Spinal cord (tissue), 10 donors: Measurements from ENCODE around the gene PPIF. TPM values are rescaled to one million over a fixed set of nuclear protein-coding genes. Genes with fewer than 3 reads are reported as not detected.

Experiments used
- DNase-seq, 6 donors: peaks; one replicate each; pipeline versions ENCODE4 v3.0.0 to v3.0.0-alpha.2; 2013 to 2015; ENCODE audit warnings: low spot score in 6 of 6, low read depth in 4 of 6
- H3K27ac ChIP-seq: one replicate; pipeline ENCODE4 v1.5.1; 2013; ENCODE audit warnings: low read depth, low read length, control low read depth
- H3K27me3 ChIP-seq: one replicate; pipeline ENCODE4 v1.6.1; 2013; ENCODE audit warnings: low read length; ENCODE audit not compliant: control insufficient read depth, insufficient read depth
- H3K36me3 ChIP-seq: one replicate; pipeline ENCODE4 v1.6.1; 2013; ENCODE audit warnings: low read length; ENCODE audit not compliant: control insufficient read depth, insufficient read depth
- H3K4me1 ChIP-seq: one replicate; pipeline ENCODE4 v1.6.1; 2013; ENCODE audit warnings: low read length; ENCODE audit not compliant: control insufficient read depth, insufficient read depth
- H3K4me3 ChIP-seq: one replicate; pipeline ENCODE4 v1.5.1; 2013; ENCODE audit warnings: low read depth, low read length, control low read depth
- H3K9me3 ChIP-seq: one replicate; pipeline ENCODE4 v1.6.1; 2013; ENCODE audit warnings: low read length; ENCODE audit not compliant: control insufficient read depth, insufficient read depth
- WGBS: methylation state at CpG from one replicate; pipeline ENCODE4 v1.1.5; 2013; ENCODE audit warnings: missing lambda C conversion rate; ENCODE audit not compliant: insufficient coverage; 5-methylcytosine and 5-hydroxymethylcytosine counted together
- polyA plus RNA-seq, 2 donors: library from polyadenylated mRNA; unstranded; fragments of 120-200 nt; gene quantifications; one replicate each; pipeline ENCODE4 v1.2.1, GENCODE V29; 2013; ENCODE audit not compliant: insufficient read length in 2 of 2
- total RNA-seq, 2 donors: library from RNA; depleted of rRNA in 1 of 2; stranded (reverse); fragments of 120-200 nt in 1 of 2; fragments of >200 nt in 1 of 2; gene quantifications; one replicate each; pipeline versions ENCODE4 v1.2.3 to v1.2.4, GENCODE V29; 2013 to 2014
- donor health status: healthy.

PPIF gene
- total and polyA plus RNA-seq, 4 donors, result 20.6 to 49.5 (median 36.1) TPM

DNA sequence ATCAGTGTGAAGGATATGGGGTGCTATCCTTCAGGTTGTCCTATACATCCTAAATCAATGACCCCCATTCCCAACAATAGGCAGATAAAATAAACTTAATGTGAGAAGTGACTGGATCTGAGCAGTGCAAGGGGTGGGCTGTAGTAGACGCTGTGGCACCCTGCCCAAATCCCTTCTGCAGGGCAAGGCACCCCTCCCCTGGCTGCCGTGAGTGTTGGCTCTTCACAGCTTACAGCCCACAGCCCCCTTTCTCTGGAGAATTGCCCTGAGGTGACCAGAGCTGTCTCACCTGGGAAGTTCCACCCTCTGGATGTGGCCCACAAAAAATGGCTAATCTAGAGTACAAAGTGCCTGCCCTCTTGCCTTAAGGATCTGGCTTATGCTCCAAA, 25.8 kb upstream of the PPIF start:
- Histone ChIP-seq H3K27ac (no peak overlapping the region), H3K4me3 (no peak overlapping the region), H3K27me3 (no peaks in the 10 kb centered on the region), H3K4me1 (peaks cover 21% of the 10 kb centered on the region), H3K36me3 (peaks cover 6% of the 10 kb centered on the region), H3K9me3 (no peaks in the 10 kb centered on the region)
- 67% methylated on average over 1 of the region's 2 CpGs for WGBS
- DNase-seq, result no peak

- Histone ChIP-seq H3K4me3 (no peak overlapping the region), H3K4me1 (peaks cover 16% of the 10 kb centered on the region), H3K9me3 (no peaks in the 10 kb centered on the region), H3K27me3 (no peaks in the 10 kb centered on the region), H3K27ac (no peak overlapping the region), H3K36me3 (peaks cover 3% of the 10 kb centered on the region)
- DNase-seq, result no peak
Observed at GRCh38 chr10:79321951-79322350, 25.3 kb upstream of the PPIF start.

- WGBS, result 73% methylated on average over 15 of the region's 15 CpGs
- Histone ChIP-seq H3K36me3 (peaks cover 3% of the 10 kb centered on the region), H3K27ac (no peak overlapping the region), H3K4me3 (no peak overlapping the region), H3K9me3 (no peaks in the 10 kb centered on the region), H3K4me1 (peaks cover 8% of the 10 kb centered on the region), H3K27me3 (no peaks in the 10 kb centered on the region)
- no peak for DNase-seq
Observed at GRCh38 chr10:79322616-79323543, 24.4 kb upstream of the PPIF start.

DNA sequence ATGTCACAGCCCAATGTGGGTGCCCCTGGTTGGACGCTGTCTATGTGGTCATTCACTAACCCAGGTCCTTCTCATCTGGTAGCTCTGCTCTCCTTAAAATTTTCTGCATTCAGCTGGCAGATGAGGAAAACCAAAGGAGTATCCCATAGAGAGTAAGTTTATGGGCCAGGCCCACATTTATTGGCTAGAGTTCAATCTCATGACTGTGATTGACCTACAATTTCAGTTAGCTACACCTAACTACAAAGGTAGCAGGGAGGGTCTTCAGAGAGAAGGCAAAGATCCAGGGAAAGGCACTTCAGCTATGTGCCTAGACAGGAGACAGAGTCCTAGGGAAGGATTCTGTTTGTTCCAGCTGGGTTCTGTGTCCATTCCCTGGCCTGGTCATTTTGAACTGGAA, 23.7 kb upstream of the PPIF start:
- H3K4me3 ChIP-seq, result no peak overlapping the region
- H3K9me3 ChIP-seq, result no peaks in the 10 kb centered on the region
- H3K27ac ChIP-seq, result no peak overlapping the region
- H3K4me1 ChIP-seq, result peaks cover 3% of the 10 kb centered on the region
- no peak for DNase-seq
- no peaks in the 10 kb centered on the region for H3K36me3 ChIP-seq
- no peaks in the 10 kb centered on the region for H3K27me3 ChIP-seq
- WGBS, result no CpG with 5 or more reads among the region's 1 CpG

GRCh38 chr10:79324032-79324695, 23.1 kb upstream of the PPIF start:
- Histone ChIP-seq H3K36me3 (no peaks in the 10 kb centered on the region), H3K27me3 (no peaks in the 10 kb centered on the region), H3K27ac (no peak overlapping the region), H3K9me3 (no peaks in the 10 kb centered on the region), H3K4me1 (peaks cover 3% of the 10 kb centered on the region), H3K4me3 (no peak overlapping the region)
- 72% methylated on average over 8 of the region's 10 CpGs for WGBS
- no peak for DNase-seq

- no peaks in the 10 kb centered on the region for H3K27me3 ChIP-seq
- H3K9me3 ChIP-seq, result no peaks in the 10 kb centered on the region
- H3K36me3 ChIP-seq, result no peaks in the 10 kb centered on the region
- no peak for DNase-seq
- whole genome bisulfite sequencing, result 98% methylated on average over 3 of the region's 3 CpGs
- no peak overlapping the region for H3K27ac ChIP-seq
- H3K4me1 ChIP-seq, result peaks cover 1% of the 10 kb centered on the region
- no peak overlapping the region for H3K4me3 ChIP-seq
Observed at GRCh38 chr10:79326361-79327089, 20.7 kb upstream of the PPIF start.

- no peak overlapping the region for H3K27ac ChIP-seq
- no peaks in the 10 kb centered on the region for H3K27me3 ChIP-seq
- H3K4me3 ChIP-seq, result no peak overlapping the region
- H3K36me3 ChIP-seq, result no peaks in the 10 kb centered on the region
- no peaks in the 10 kb centered on the region for H3K9me3 ChIP-seq
- H3K4me1 ChIP-seq, result peaks cover 5% of the 10 kb centered on the region
- no peak for DNase-seq
- 96% methylated on average over 5 of the region's 8 CpGs for WGBS
Observed at GRCh38 chr10:79327090-79327457, 20.2 kb upstream of the PPIF start.

GRCh38 chr10:79328147-79328701, 19.0 kb upstream of the PPIF start:
- Histone ChIP-seq H3K27ac (no peak overlapping the region), H3K9me3 (peaks cover 2% of the 10 kb centered on the region), H3K27me3 (no peaks in the 10 kb centered on the region), H3K36me3 (no peaks in the 10 kb centered on the region), H3K4me3 (no peak overlapping the region), H3K4me1 (peaks cover 5% of the 10 kb centered on the region)
- 85% methylated on average over 6 of the region's 6 CpGs for WGBS
- DNase-seq, result no peak

DNA sequence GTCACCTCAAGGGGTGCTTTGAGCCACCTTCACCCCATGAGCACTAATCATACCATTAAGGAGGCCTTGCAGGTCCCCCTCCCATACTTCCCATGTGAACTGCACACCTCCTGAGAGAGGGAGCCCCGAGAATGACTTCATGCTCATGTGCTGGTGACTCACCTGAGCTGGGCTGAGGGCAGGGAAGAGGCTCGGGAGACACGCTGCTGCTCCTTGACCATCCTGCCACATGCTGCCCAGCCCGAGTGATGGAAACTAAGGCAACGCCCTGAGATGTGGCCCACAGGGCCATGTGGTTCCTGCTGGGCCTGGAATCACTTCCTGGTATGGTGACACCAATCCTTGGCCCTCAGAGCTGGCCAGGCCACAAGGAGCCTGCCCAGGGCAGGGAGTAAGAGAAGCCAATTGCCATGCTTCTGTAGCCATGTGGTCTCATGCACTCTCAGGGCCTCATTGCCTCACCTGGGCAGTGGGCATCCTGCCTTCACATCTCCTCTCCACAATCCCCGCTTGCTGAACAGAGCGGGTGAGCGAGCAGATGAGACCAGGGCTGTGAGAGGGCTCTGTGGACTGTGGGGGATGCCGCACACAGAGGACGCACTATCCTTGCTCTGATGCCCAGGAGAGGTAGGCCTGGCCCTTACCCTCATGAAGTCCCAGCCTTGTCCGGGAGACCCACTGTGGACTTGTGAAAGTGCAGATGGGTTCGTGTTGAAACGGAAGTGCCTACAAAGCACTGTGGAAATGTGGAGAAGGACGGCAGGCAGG, 18.3 kb upstream of the PPIF start:
- no peak for DNase-seq
- Histone ChIP-seq H3K27ac (no peak overlapping the region), H3K4me1 (peaks cover 5% of the 10 kb centered on the region), H3K4me3 (no peak overlapping the region), H3K36me3 (no peaks in the 10 kb centered on the region), H3K27me3 (no peaks in the 10 kb centered on the region), H3K9me3 (peaks cover 2% of the 10 kb centered on the region)
- 94% methylated on average over 14 of the region's 14 CpGs for WGBS
